RWPE2 (cell line): ENCODE measurements around the gene HIVEP2.

Experiments used
- ATAC-seq: fragments of 200-7000 bp; cut with Tn5 transposase; 3 replicates; pipeline ENCODE4 v1.9.1; 2021; ENCODE audit warnings: low read depth
- DNase-seq: peaks from one replicate; pipeline ENCODE4 v3.0.0-alpha.2; 2020; ENCODE audit warnings: low spot score
- H3K27ac ChIP-seq: fragments of 450-650 bp; 2 replicates; pipeline ENCODE4 v1.5.1; 2017; ENCODE audit warnings: mild to moderate bottlenecking; ENCODE audit not compliant: poor library complexity, severe bottlenecking
- H3K27me3 ChIP-seq: fragments of 250-450 bp; sonication (Bioruptor Pico); 2 replicates; pipeline ENCODE4 v1.5.1; 2021; ENCODE audit warnings: mild to moderate bottlenecking, moderate library complexity; ENCODE audit not compliant: insufficient read depth, poor library complexity, severe bottlenecking
- H3K36me3 ChIP-seq: fragments of 250-450 bp; sonication (Bioruptor Pico); 2 replicates; pipeline ENCODE4 v1.5.1; 2020; ENCODE audit warnings: low read depth, mild to moderate bottlenecking, moderate library complexity
- H3K4me1 ChIP-seq: fragments of 250-450 bp; sonication (Bioruptor Pico); 2 replicates; pipeline ENCODE4 v1.5.1; 2021; ENCODE audit warnings: mild to moderate bottlenecking, moderate library complexity; ENCODE audit not compliant: insufficient read depth, poor library complexity, severe bottlenecking
- H3K4me3 ChIP-seq: fragments of 250-450 bp; sonication (Bioruptor Pico); 2 replicates; pipeline ENCODE4 v1.5.1; 2021; ENCODE audit warnings: mild to moderate bottlenecking, moderate library complexity; ENCODE audit not compliant: severe bottlenecking
- H3K9me3 ChIP-seq: fragments of 250-450 bp; sonication (Bioruptor Pico); 2 replicates; pipeline ENCODE4 v1.5.1; 2021; ENCODE audit warnings: mild to moderate bottlenecking, moderate library complexity; ENCODE audit not compliant: severe bottlenecking
- TF ChIP-seq, protein P1 (sequence below): fragments of 450-650 bp; IDR thresholded peaks from one replicate; pipeline ENCODE4 v1.5.1; 2017; ENCODE audit warnings: mild to moderate bottlenecking, moderate library complexity; ENCODE audit not compliant: poor library complexity, severe bottlenecking

Gene HIVEP2

DNA sequence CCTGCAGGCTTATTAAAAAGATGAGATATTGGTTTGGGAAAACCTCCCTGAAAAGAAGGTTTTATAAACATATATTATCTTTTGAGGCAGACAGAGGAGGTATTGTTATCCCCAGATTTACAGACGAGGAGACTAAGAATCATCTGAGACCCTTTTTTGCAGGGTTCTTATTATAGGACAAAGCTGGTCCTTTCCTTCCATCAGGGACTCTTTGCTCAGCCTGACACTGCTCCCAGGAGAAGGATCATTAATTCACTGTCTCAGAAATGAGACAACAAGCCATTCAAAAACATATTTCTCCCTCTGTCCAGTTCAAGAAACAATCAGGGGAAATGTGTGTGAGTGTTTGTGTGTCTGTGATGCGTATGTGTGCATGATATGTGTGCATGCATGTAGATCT is 33.5 kb downstream of the HIVEP2 start:
- TF ChIP-seq, protein P1, sequence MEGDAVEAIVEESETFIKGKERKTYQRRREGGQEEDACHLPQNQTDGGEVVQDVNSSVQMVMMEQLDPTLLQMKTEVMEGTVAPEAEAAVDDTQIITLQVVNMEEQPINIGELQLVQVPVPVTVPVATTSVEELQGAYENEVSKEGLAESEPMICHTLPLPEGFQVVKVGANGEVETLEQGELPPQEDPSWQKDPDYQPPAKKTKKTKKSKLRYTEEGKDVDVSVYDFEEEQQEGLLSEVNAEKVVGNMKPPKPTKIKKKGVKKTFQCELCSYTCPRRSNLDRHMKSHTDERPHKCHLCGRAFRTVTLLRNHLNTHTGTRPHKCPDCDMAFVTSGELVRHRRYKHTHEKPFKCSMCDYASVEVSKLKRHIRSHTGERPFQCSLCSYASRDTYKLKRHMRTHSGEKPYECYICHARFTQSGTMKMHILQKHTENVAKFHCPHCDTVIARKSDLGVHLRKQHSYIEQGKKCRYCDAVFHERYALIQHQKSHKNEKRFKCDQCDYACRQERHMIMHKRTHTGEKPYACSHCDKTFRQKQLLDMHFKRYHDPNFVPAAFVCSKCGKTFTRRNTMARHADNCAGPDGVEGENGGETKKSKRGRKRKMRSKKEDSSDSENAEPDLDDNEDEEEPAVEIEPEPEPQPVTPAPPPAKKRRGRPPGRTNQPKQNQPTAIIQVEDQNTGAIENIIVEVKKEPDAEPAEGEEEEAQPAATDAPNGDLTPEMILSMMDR = no peak

DNA sequence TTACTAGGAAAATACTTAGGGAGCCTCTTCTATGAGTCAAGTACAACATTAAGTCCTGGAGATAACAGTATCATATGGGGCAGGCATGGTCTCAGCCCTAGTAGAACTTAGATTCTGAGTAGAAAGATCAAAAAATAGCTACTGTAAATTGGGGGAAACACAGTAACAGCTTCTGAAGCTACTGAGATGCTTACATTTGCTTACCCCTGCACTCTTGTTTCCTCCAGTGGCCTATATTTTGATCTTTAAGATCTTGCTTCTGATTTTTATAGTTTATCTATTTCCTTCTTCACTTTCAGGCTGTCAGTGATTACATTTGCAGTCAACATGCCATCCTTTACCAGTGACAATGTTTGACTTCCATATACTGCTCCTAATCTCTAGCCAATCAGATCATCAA is 35.3 kb downstream of the HIVEP2 start:
- no peak overlapping the region for H3K4me3 ChIP-seq
- H3K4me1 ChIP-seq = peaks cover 12% of the 10 kb centered on the region
- ATAC-seq (no peak), DNase-seq (no peak)
- H3K27ac ChIP-seq = no peak overlapping the region
- H3K27me3 ChIP-seq = no peaks in the 10 kb centered on the region
- peaks cover 7% of the 10 kb centered on the region; the same call in 1 of the 2 replicates for H3K36me3 ChIP-seq
- H3K9me3 ChIP-seq = no peaks in the 10 kb centered on the region
- TF ChIP-seq, protein P1 = no peak

More for the DNA sequence above, 33.5 kb downstream of the HIVEP2 start:
- no peak overlapping the region for H3K27ac ChIP-seq
- ATAC-seq (no peak), DNase-seq (no peak)
- peaks cover 7% of the 10 kb centered on the region; the same call in 1 of the 2 replicates for H3K36me3 ChIP-seq
- peaks cover 4% of the 10 kb centered on the region for H3K4me1 ChIP-seq
- no peak overlapping the region for H3K4me3 ChIP-seq
- no peaks in the 10 kb centered on the region for H3K27me3 ChIP-seq
- no peaks in the 10 kb centered on the region for H3K9me3 ChIP-seq

- H3K4me1 ChIP-seq = peaks cover 27% of the 10 kb centered on the region
- TF ChIP-seq, protein P1 = no peak
- ATAC-seq (no peak), DNase-seq (no peak)
- H3K9me3 ChIP-seq = no peaks in the 10 kb centered on the region
- peaks cover 7% of the 10 kb centered on the region; the same call in 1 of the 2 replicates for H3K36me3 ChIP-seq
- no peak overlapping the region for H3K4me3 ChIP-seq
- no peaks in the 10 kb centered on the region for H3K27me3 ChIP-seq
- H3K27ac ChIP-seq = no peak overlapping the region
Measured at GRCh38 chr6:142908235-142908634, 36.7 kb downstream of the HIVEP2 start.

GRCh38 chr6:142907544-142907943 is 37.4 kb downstream of the HIVEP2 start:
- ATAC-seq = no peak
- TF ChIP-seq, protein P1 = no peak
- Histone ChIP-seq H3K36me3 (peaks cover 4% of the 10 kb centered on the region), H3K9me3 (no peaks in the 10 kb centered on the region), H3K4me1 (peaks cover 32% of the 10 kb centered on the region), H3K27ac (no peak overlapping the region), H3K4me3 (no peak overlapping the region), H3K27me3 (no peaks in the 10 kb centered on the region)
- no peak for DNase-seq

- Histone ChIP-seq H3K4me3 (no peak overlapping the region), H3K27ac (no peak overlapping the region), H3K9me3 (no peaks in the 10 kb centered on the region), H3K4me1 (peaks cover 37% of the 10 kb centered on the region), H3K27me3 (no peaks in the 10 kb centered on the region), H3K36me3 (peaks cover 4% of the 10 kb centered on the region)
- ATAC-seq (no peak), DNase-seq (no peak)
- TF ChIP-seq, protein P1 = no peak
Measured at GRCh38 chr6:142906945-142907470, 38.0 kb downstream of the HIVEP2 start.
